ENCODE measurements around the gene GFER. TPM values are rescaled to one million over a fixed set of nuclear protein-coding genes. Genes with fewer than 3 reads are reported as not detected.

GFER gene
- total and polyA plus RNA-seq, 2 experiments from 2014 or later, result 46.9 to 53.5 TPM

GRCh38 chr16:2022723-2023091 lies 38.7 kb downstream of the GFER start:
- H3K27me3 ChIP-seq, result peaks cover 45% of the 10 kb centered on the region
- no peak for TF ChIP-seq CTCF (IDR thresholded peaks at IDR 0.05; ENCODE audit: low read depth, low read length)

GRCh38 chr16:2023092-2024031 lies 39.4 kb downstream of the GFER start:
- H3K27me3 ChIP-seq, result peaks cover 38% of the 10 kb centered on the region
- DNase-seq (ENCODE audit: low read depth in 1 of 2, low spot score in 1 of 2), result peak; percentile 90 to 92
- no peak overlapping the region for H3K27ac ChIP-seq
- peak; percentile 89 for TF ChIP-seq CTCF (IDR thresholded peaks at IDR 0.05; ENCODE audit: low read depth, low read length)
- H3K4me3 ChIP-seq, result no peak overlapping the region
- H3K4me1 ChIP-seq (ENCODE audit: low read depth), result peaks cover 7% of the 10 kb centered on the region
- H3K36me3 ChIP-seq, result no peaks in the 10 kb centered on the region
- no peaks in the 10 kb centered on the region for H3K9me3 ChIP-seq (ENCODE audit: low read depth)

More at GRCh38 chr16:2022723-2023091, 38.7 kb downstream of the GFER start:
- no peak overlapping the region for H3K4me3 ChIP-seq
- H3K9me3 ChIP-seq (ENCODE audit: low read depth), result no peaks in the 10 kb centered on the region
- peak; percentile 61 to 70 for DNase-seq (ENCODE audit: low read depth in 1 of 2, low spot score in 1 of 2)
- peaks cover 7% of the 10 kb centered on the region for H3K4me1 ChIP-seq (ENCODE audit: low read depth)
- no peak overlapping the region for H3K27ac ChIP-seq
- no peaks in the 10 kb centered on the region for H3K36me3 ChIP-seq

GRCh38 chr16:2024032-2024420 lies 40.0 kb downstream of the GFER start:
- Histone ChIP-seq H3K27ac (no peak overlapping the region), H3K4me1 (ENCODE audit: low read depth) (peaks cover 7% of the 10 kb centered on the region), H3K4me3 (no peak overlapping the region), H3K36me3 (no peaks in the 10 kb centered on the region), H3K27me3 (peaks cover 32% of the 10 kb centered on the region), H3K9me3 (ENCODE audit: low read depth) (no peaks in the 10 kb centered on the region)
- no peak for DNase-seq (ENCODE audit: low read depth in 1 of 2, low spot score in 1 of 2)
- TF ChIP-seq CTCF (IDR thresholded peaks at IDR 0.05; ENCODE audit: low read depth, low read length), result no peak

GRCh38 chr16:2025251-2025650 lies 41.3 kb downstream of the GFER start:
- H3K27me3 ChIP-seq, result peaks cover 19% of the 10 kb centered on the region

GRCh38 chr16:2025878-2026460 lies 42.0 kb downstream of the GFER start:
- no peak for DNase-seq (ENCODE audit: low read depth in 1 of 2, low spot score in 1 of 2)
- no peaks in the 10 kb centered on the region for H3K9me3 ChIP-seq (ENCODE audit: low read depth)
- H3K4me1 ChIP-seq (ENCODE audit: low read depth), result no peaks in the 10 kb centered on the region
- no peaks in the 10 kb centered on the region for H3K36me3 ChIP-seq
- no peak overlapping the region for H3K4me3 ChIP-seq
- peaks cover 12% of the 10 kb centered on the region for H3K27me3 ChIP-seq
- no peak overlapping the region for H3K27ac ChIP-seq
- TF ChIP-seq CTCF (IDR thresholded peaks at IDR 0.05; ENCODE audit: low read depth, low read length), result no peak

More at GRCh38 chr16:2025251-2025650, 41.3 kb downstream of the GFER start:
- H3K9me3 ChIP-seq (ENCODE audit: low read depth), result no peaks in the 10 kb centered on the region
- DNase-seq (ENCODE audit: low read depth in 1 of 2, low spot score in 1 of 2), result no peak
- H3K27ac ChIP-seq, result no peak overlapping the region
- no peaks in the 10 kb centered on the region for H3K36me3 ChIP-seq
- peaks cover 5% of the 10 kb centered on the region for H3K4me1 ChIP-seq (ENCODE audit: low read depth)
- no peak for TF ChIP-seq CTCF (IDR thresholded peaks at IDR 0.05; ENCODE audit: low read depth, low read length)
- no peak overlapping the region for H3K4me3 ChIP-seq

All from cardiac muscle cell (in vitro differentiated cells and primary cell).